ENCODE data around the gene ADAM8.

The ADAM8 gene

DNA sequence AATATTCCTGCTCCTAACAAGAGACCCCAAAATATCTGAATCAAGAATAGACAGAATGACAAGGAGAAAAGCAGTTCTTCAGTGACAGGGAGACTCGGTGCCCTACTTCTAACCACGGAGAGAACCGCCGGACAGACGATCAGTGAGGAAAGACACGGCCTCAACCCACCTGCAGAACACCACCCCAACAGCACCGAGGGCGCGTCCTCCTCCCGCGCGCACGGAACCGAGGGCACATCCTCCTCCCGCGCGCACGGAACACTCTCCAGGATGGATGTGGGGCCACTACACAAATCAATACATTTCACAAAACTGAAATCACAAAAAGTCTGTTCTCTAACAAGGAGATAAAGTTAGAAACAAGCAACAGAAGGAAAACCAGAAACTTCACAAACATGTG is 9.7 kb upstream of the ADAM8 start:
- no peak for TF ChIP-seq POLR2AphosphoS5 (IDR thresholded peaks at IDR 0.05; ENCODE audit: low read depth, low read length)
- no peak for TF ChIP-seq POLR2A (IDR thresholded peaks at IDR 0.05; ENCODE audit: low read depth, low read length)
- no peak for TF ChIP-seq SPI1 (IDR thresholded peaks at IDR 0.05; ENCODE audit: low read depth, low read length)
- TF ChIP-seq POU2F2 (IDR thresholded peaks at IDR 0.05; ENCODE audit: low read depth, low read length) = no peak
- no peak for TF ChIP-seq PAX5 (IDR thresholded peaks at IDR 0.05; ENCODE audit: insufficient read depth, low read length, severe bottlenecking)
- TF ChIP-seq TAF1 (IDR thresholded peaks at IDR 0.05; ENCODE audit: low read depth, low read length) = no peak
- DNase-seq (ENCODE audit: insufficient read length, low spot score) = no peak
- FAIRE-seq = no peak

DNA sequence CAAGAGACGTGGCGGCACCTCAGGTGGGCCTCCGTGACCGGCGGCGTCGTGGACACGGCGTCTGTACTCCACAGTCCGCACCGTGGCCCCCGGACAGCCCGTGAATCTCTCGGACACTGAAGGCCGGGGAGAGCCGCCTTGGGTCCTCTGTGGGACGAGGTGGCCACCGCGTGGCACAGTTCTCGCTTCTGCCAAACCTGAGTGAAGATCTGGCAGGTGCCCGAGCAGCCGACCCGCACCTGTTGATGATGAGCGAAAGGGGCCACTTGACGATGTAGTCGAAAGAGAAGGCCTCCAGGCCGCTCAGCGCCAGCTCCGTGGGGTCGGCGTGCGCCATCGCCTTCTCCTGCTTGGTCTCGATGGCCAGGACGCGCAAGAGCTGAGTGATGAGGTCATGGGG is 8.5 kb upstream of the ADAM8 start:
- FAIRE-seq (no peak), DNase-seq (ENCODE audit: insufficient read length, low spot score) (no peak)
- no peak for TF ChIP-seq PAX5 (IDR thresholded peaks at IDR 0.05; ENCODE audit: insufficient read depth, low read length, severe bottlenecking)
- no peak for TF ChIP-seq POU2F2 (IDR thresholded peaks at IDR 0.05; ENCODE audit: low read depth, low read length)
- TF ChIP-seq POLR2A (IDR thresholded peaks at IDR 0.05; ENCODE audit: low read depth, low read length) = no peak

DNA sequence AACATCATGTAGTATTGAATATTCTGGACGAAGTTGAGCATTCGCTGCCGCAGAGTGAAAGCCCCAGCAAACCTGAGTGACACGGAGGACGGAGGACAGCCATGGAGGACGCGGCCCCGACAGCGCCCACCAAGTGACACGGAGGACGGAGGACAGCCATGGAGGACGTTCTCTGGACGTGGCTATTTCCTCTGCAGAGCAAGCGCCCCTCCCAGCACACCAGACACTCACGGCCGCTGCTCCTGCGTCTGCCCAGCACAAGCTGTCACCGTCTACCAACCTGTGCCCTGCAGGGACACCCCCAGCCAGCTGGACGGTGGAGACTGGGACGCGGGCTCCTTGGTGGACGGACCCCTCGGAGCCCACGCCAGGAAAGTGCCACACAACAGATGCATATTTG is 7.3 kb upstream of the ADAM8 start:
- no peak for FAIRE-seq
- no peak for DNase-seq (ENCODE audit: insufficient read length, low spot score)
- TF ChIP-seq POU2F2 (IDR thresholded peaks at IDR 0.05; ENCODE audit: low read depth, low read length) (no peak), POLR2A (IDR thresholded peaks at IDR 0.05; ENCODE audit: low read depth, low read length) (no peak), PAX5 (IDR thresholded peaks at IDR 0.05; ENCODE audit: insufficient read depth, low read length, severe bottlenecking) (no peak), TAF1 (IDR thresholded peaks at IDR 0.05; ENCODE audit: low read depth, low read length) (no peak), SPI1 (IDR thresholded peaks at IDR 0.05; ENCODE audit: low read depth, low read length) (no peak), POLR2AphosphoS5 (IDR thresholded peaks at IDR 0.05; ENCODE audit: low read depth, low read length) (no peak)

DNA sequence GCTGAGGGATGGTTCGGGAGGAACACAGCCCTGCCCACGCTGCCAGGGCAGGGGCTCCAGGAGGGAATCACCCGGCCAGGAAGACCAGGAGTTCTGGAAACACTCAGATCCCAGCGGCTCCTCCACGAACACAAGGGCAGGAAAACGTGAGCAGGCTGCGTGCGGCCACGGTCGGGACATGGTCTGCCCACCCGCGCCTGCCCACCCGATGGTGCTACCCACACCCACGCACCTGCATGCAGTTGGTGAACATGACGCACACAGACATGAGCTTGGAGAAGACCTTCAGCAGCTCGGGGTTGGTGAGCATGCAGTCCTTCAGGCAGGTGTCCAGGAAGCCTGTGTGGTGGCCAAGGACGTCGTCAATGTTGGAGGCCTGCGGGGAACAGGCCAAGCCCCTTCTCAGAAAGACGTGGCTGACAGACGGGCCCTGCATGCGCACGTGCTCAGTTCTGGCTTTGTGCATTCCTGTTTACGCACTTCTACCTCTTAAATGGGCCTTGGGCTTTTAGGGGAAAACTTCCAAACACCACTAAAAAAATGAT is 6.2 kb upstream of the ADAM8 start:
- TF ChIP-seq POU2F2 (IDR thresholded peaks at IDR 0.05; ENCODE audit: low read depth, low read length) (no peak), POLR2A (IDR thresholded peaks at IDR 0.05; ENCODE audit: low read depth, low read length) (no peak), SPI1 (IDR thresholded peaks at IDR 0.05; ENCODE audit: low read depth, low read length) (no peak), POLR2AphosphoS5 (IDR thresholded peaks at IDR 0.05; ENCODE audit: low read depth, low read length) (no peak), PAX5 (IDR thresholded peaks at IDR 0.05; ENCODE audit: insufficient read depth, low read length, severe bottlenecking) (no peak), TAF1 (IDR thresholded peaks at IDR 0.05; ENCODE audit: low read depth, low read length) (no peak)
- no peak for DNase-seq (ENCODE audit: insufficient read length, low spot score)
- FAIRE-seq = no peak

DNA sequence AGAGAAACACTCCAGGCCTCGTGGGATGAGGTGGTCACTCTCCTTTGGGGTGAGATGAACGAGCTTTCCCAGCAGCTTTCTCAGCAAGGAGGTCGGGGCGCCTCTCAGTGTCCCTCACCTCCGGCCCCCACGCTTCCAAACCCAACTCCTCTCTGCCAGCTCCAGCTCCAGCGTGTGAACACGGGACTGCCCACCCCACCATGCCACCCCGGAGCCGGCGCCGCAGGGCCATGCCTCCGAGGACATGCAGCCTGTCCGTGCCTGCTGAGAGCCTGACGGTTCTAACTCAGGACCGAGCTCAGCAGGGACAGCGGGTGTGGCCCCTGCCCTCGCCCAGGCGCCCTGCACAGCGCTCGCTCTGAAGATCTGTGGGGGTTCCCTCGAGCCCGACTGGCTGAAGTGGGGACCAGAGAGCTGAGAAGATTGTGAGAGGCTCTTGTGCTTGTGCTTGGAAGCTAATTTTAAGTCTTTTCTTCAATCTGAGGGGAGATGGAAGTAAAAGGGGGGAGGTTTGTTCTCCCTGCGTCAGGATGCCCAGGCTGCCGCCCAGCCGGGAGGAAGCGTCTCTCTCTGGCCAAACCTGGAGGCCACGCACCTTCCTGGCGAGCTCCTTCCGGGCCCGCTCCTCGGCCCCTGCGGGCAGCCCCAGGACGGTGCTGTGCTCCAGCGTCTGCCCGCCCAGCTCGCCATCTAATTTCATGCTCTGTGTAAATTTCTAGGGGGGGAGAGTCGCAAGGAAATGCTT is 5.1 kb upstream of the ADAM8 start:
- DNase-seq (ENCODE audit: insufficient read length, low spot score) (no peak), FAIRE-seq (no peak)
- no peak for TF ChIP-seq POU2F2 (IDR thresholded peaks at IDR 0.05; ENCODE audit: low read depth, low read length)
- TF ChIP-seq SPI1 (IDR thresholded peaks at IDR 0.05; ENCODE audit: low read depth, low read length) = no peak
- TF ChIP-seq PAX5 (IDR thresholded peaks at IDR 0.05; ENCODE audit: insufficient read depth, low read length, severe bottlenecking) = no peak

DNA sequence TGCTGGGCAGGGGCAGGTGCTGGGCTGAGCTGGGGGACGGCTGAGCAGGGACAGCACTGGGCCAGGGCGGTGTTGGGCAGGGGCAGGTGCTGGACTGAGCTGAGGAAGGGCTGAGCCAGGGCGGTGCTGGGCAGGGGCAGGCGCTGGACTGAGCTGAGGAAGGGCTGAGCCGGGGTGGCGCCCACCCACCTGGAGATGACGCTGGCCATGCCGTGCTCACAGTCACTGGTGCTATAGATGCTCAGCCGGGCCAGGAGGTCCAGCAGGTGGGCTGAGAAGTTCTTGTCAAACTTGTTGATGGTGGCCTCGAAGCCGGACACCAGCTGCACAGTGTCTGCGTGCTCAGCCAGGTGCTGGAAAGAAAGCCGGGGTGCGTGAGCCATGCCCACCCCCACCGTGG is 4.4 kb upstream of the ADAM8 start:
- no peak for FAIRE-seq
- no peak for DNase-seq (ENCODE audit: insufficient read length, low spot score)
- TF ChIP-seq POLR2A (IDR thresholded peaks at IDR 0.05; ENCODE audit: low read depth, low read length) = no peak

DNA sequence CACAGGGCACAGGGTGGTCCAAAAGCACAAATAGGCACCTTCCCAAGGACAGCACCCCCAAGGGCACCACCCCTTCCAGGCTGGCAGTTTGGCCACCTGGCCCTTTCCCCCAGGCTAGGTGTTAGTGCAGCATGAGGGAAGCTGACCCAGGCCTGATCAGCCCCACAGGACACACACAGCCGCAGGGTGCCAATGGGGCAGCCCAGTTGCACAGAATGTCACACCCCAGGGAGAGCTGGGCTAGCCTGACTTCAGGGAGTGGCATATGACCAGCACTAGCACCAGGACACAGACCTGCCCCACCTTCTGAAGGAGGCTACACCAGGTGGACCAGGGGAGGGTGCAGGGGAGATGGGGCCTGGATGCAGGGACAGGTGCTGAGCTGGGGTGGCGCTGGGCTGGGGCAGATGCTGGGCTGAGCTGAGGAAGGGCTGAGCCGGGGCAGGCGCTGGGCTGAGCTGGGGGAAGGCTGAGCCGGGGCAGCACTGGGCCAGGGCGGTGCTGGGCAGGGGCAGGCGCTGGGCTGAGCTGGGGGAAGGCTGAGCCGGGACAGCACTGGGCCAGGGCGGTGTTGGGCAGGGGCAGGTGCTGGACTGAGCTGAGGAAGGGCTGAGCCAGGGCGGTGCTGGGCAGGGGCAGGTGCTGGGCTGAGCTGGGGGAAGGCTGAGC is 3.9 kb upstream of the ADAM8 start:
- FAIRE-seq (no peak), DNase-seq (ENCODE audit: insufficient read length, low spot score) (no peak)
- TF ChIP-seq POLR2AphosphoS5 (IDR thresholded peaks at IDR 0.05; ENCODE audit: low read depth, low read length) (no peak), PAX5 (IDR thresholded peaks at IDR 0.05; ENCODE audit: insufficient read depth, low read length, severe bottlenecking) (no peak), SPI1 (IDR thresholded peaks at IDR 0.05; ENCODE audit: low read depth, low read length) (no peak), POLR2A (IDR thresholded peaks at IDR 0.05; ENCODE audit: low read depth, low read length) (no peak), POU2F2 (IDR thresholded peaks at IDR 0.05; ENCODE audit: low read depth, low read length) (no peak), TAF1 (IDR thresholded peaks at IDR 0.05; ENCODE audit: low read depth, low read length) (no peak)

DNA sequence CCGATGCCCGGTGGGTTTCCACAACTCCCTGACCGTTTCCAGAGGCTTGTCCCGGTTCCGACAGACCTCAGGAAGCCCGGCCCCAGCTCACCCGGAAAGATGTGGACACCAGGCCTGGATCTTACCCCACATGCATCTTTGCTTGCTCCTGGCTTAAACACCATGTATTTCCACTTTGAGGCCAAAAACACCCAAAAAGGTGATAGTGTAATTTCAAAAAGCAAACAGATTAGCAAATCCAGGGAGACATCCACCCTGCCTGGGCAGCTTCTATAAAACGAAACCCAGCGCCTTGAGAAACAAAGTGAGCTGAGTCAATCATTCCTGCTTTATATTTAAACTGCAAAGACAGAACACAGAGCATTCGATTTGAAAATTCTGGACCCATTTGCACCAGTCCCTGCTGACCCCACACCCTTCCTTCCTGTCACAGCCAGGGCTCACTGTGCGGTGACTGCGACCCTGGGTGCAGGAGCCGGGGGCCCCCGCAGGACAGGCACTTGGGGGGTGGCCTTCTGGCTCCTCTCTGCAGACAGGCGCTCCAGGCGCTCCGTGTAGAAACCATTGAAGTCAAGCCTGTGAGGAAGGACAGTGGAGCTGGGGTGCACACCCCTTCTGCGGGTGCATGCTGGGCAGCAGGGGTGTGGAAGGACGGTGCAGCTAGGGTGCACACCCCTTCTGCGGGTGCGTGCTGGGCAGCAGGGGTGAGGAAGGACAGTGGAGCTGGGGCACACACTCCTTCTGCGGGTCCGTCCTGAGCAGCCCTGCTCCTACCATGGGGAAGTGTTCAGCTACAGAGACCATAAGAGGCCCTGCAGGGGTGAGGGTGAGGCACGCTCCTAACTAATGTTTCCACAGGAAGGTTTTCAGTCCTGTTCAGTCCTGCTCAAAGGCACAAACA is 2.9 kb upstream of the ADAM8 start:
- TF ChIP-seq SPI1 (IDR thresholded peaks at IDR 0.05; ENCODE audit: low read depth, low read length) (no peak), POLR2AphosphoS5 (IDR thresholded peaks at IDR 0.05; ENCODE audit: low read depth, low read length) (no peak), POU2F2 (IDR thresholded peaks at IDR 0.05; ENCODE audit: low read depth, low read length) (no peak), PAX5 (IDR thresholded peaks at IDR 0.05; ENCODE audit: insufficient read depth, low read length, severe bottlenecking) (no peak), POLR2A (IDR thresholded peaks at IDR 0.05; ENCODE audit: low read depth, low read length) (no peak), TAF1 (IDR thresholded peaks at IDR 0.05; ENCODE audit: low read depth, low read length) (no peak)
- FAIRE-seq (peak; percentile 65), DNase-seq (ENCODE audit: insufficient read length, low spot score) (no peak)

DNA sequence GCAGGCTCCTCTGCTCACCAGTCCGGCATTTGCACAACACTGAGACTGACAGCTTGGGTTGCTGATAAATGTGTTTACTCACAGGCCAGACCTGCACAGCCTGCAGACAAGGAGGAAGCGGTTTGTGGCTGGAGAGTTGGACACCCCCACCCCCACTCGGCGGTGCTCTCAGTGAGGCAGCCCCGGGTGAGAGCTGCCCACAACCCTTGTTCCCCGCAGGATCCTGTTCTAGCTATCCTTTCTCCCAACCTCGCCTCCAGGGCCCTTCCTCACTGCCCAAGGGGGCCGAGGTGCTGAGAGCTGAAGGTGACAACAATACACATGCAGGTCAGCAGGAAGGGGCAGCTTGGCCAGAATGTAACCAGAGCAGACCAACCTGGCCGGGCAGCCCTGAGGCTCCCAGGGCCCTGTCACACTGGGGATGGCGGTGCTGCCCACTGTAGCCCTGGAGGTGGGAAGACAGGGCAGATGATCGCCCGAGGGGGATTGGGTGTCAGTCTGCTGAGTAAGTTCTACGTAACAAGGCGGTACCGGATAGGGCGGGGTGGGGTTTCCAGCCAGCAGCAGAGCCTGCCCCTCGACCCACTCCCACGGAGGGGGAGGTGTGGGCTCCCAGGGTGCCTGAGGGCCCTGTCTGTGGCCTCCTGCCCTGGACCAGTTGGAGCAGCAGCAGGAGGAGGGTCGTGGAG is 2.1 kb upstream of the ADAM8 start:
- FAIRE-seq (peak; percentile 97), DNase-seq (ENCODE audit: insufficient read length, low spot score) (peak; percentile 86)
- TF ChIP-seq TAF1 (IDR thresholded peaks at IDR 0.05; ENCODE audit: low read depth, low read length) (no peak), POLR2A (IDR thresholded peaks at IDR 0.05; ENCODE audit: low read depth, low read length) (no peak), PAX5 (IDR thresholded peaks at IDR 0.05; ENCODE audit: insufficient read depth, low read length, severe bottlenecking) (no peak), POLR2AphosphoS5 (IDR thresholded peaks at IDR 0.05; ENCODE audit: low read depth, low read length) (no peak), POU2F2 (IDR thresholded peaks at IDR 0.05; ENCODE audit: low read depth, low read length) (no peak), SPI1 (IDR thresholded peaks at IDR 0.05; ENCODE audit: low read depth, low read length) (peak; percentile 43; the same call in 1 of the 2 replicates)
